SK-N-MC (cell line): ENCODE measurements around the gene NOXA1.

Source experiments
- DNase-seq: peaks from one replicate; pipeline ENCODE4 v3.0.0-alpha.2; 2011; ENCODE audit warnings: low read depth, low spot score
- H3K27ac ChIP-seq: fragments of 200-600 bp; sonication (generic); 2 replicates; pipeline ENCODE4 v1.5.1; 2016; ENCODE audit warnings: mixed run types
- H3K36me3 ChIP-seq: fragments of 200-600 bp; sonication (generic); 2 replicates; pipeline ENCODE4 v1.6.1; 2017; ENCODE audit warnings: antibody characterized with exemption, low read length, mixed read lengths; ENCODE audit not compliant: insufficient read depth
- H3K4me3 ChIP-seq: fragments of 200-600 bp; sonication (generic); 2 replicates; pipeline ENCODE4 v1.5.1; 2016
- H3K9ac ChIP-seq: fragments of 200-600 bp; sonication (generic); 2 replicates; pipeline ENCODE4 v1.8.0; 2017; ENCODE audit warnings: mixed run types, mixed read lengths; ENCODE audit not compliant: insufficient read length
- H3K9me3 ChIP-seq: fragments of 200-600 bp; sonication (generic); 2 replicates; pipeline ENCODE4 v1.6.1; 2017; ENCODE audit warnings: low read depth, mild to moderate bottlenecking, antibody characterized with exemption, low read length, moderate library complexity, mixed read lengths
- EZH2 ChIP-seq: fragments of 200-600 bp; sonication (generic); IDR thresholded peaks from one replicate; pipeline ENCODE4 v1.6.1; 2017; ENCODE audit warnings: antibody characterized with exemption
- FOXP2 ChIP-seq: optimal IDR thresholded peaks from 2 replicates; pipeline ENCODE3; 2011; ENCODE audit warnings: mild to moderate bottlenecking, moderate library complexity; ENCODE audit not compliant: insufficient read depth; ENCODE audit errors: extremely low read length, control extremely low read depth
- POLR2AphosphoS5 ChIP-seq: IDR thresholded peaks from 2 replicates; pipeline ENCODE4 v1.6.1; 2012; ENCODE audit warnings: mild to moderate bottlenecking, low read depth, low read length, borderline replicate concordance

Gene NOXA1

DNA sequence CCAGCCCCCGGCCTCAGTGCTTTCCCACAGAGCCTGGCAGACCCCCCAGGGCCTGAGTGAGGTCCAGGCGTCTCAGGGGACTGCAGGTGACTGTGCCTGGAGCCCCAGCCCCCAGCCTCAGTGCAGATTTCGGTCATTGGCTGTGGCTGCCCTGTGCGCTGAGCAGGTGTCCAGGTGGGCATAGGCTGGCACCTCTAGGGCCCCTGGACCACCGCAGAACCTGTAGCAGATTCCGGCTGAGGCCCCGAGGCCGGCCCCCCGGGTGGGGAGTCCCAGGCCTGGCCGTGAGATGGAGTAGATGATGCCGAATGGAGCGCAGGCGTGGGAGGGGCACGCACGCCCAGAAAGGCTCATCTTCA is 12.3 kb upstream of the NOXA1 start:
- DNase-seq, result no peak
- Histone ChIP-seq H3K4me3 (no peak overlapping the region), H3K27ac (no peak overlapping the region), H3K9me3 (no peaks in the 10 kb centered on the region), H3K36me3 (no peaks in the 10 kb centered on the region), H3K9ac (no peak overlapping the region)
- TF ChIP-seq POLR2AphosphoS5, result no peak
- no peak for TF ChIP-seq FOXP2
- TF ChIP-seq EZH2, result no peak

DNA sequence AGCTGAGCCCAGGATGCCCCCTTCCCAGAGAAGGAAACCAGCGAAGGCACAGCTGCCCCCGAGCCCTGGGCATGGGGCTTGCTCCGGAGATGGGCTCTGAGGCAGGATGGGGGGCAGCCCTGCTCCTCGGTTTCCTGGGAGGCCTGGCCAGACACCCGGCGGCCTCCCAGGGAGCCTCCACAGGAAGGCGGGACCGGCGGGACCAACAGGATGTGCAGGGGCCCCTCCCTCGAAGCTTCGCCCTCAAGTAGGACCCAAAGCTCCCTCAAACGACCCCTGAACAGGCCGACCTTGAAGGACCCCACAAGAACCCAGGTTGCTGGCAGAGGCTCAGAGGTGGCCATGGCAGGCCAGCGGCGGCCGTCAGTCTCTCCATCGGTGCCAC is 11.9 kb upstream of the NOXA1 start:
- TF ChIP-seq EZH2, result no peak
- TF ChIP-seq POLR2AphosphoS5, result no peak
- TF ChIP-seq FOXP2, result no peak
- DNase-seq, result no peak
- no peaks in the 10 kb centered on the region for H3K9me3 ChIP-seq
- no peak overlapping the region for H3K4me3 ChIP-seq
- H3K9ac ChIP-seq, result no peak overlapping the region
- H3K36me3 ChIP-seq, result no peaks in the 10 kb centered on the region
- H3K27ac ChIP-seq, result no peak overlapping the region

DNA sequence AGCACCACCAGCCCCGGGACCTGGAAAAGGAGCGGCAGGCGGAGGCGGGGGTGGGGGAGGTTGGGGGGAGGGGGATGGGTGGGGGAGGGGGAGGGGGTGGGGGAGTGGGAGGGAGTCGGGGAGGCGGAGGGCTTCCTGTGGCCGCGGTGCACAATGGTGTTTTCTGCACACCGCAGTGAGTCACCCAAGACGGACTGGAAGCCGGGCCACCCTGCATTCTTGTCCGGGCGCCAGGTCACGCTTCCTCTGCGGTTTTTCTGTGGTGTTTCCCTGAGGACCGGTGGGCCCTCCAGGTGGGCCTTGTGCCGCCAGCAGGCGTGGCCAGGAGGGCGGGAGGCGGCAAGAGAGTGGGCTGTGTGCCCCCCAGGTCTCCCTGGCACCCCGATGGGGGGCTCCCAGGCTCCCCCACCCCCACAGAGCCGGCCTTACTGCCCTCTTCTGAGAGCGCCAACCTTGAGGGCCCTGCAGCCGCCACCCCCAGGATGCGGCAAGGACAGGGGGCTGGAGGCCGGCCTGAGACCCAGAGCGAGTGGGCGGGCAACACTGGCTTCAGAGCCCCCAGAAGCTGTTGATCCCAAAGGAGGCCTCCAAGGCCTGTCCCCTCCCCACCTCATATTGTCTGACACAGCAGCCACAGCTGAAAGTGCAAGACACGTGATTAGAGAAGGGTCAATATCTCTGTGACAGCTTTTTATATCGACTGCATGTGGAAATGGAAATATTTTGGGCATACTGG is 11.4 kb upstream of the NOXA1 start:
- no peak for TF ChIP-seq EZH2
- no peak for TF ChIP-seq POLR2AphosphoS5
- no peak for TF ChIP-seq FOXP2
- Histone ChIP-seq H3K27ac (no peak overlapping the region), H3K9ac (no peak overlapping the region), H3K4me3 (no peak overlapping the region), H3K9me3 (no peaks in the 10 kb centered on the region), H3K36me3 (no peaks in the 10 kb centered on the region)
- DNase-seq, result no peak

DNA sequence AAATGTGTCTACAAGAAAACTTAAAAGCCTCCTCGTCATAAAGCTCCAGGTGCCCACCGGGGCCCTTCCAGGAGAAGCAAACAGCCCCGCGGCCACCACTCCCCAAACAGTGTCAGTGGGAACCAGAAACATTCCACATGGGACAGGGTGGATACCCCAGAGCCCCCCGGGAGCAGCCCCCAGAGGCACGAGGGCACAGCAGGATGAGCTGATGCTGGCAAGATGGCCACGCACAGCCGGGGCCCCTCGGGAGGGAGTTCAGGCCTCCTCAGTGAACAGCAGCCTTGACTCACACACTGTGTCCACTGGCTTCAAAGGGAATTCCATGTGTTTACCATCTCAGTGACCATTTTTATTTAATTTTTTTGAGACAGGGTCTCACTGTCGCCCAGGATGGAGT is 10.8 kb upstream of the NOXA1 start:
- Histone ChIP-seq H3K27ac (no peak overlapping the region), H3K36me3 (no peaks in the 10 kb centered on the region), H3K4me3 (no peak overlapping the region), H3K9me3 (no peaks in the 10 kb centered on the region), H3K9ac (no peak overlapping the region)
- no peak for DNase-seq
- TF ChIP-seq FOXP2, result no peak
- TF ChIP-seq POLR2AphosphoS5, result no peak
- no peak for TF ChIP-seq EZH2

DNA sequence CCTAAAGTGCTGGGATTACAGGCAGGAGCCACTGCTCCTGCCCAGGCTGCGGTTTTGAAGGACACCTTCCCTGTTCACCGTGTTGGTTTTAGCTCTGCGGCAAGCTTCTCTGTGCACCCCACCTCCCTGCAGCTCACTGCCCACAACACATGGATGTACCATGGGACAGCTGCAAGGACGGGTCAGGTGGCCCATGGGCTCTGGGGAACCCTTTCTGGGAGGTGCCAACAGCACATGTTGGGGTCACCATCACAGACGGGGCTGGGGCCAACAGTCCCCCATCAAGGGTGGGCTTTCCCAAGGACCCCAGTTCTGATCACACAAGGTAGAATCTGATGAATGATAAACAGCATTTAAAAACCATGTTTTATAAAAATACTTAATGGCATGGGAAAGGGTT is 7.7 kb upstream of the NOXA1 start:
- TF ChIP-seq EZH2, result no peak
- TF ChIP-seq FOXP2, result no peak
- TF ChIP-seq POLR2AphosphoS5, result no peak
- no peak overlapping the region for H3K9ac ChIP-seq
- H3K9me3 ChIP-seq, result no peaks in the 10 kb centered on the region
- H3K27ac ChIP-seq, result no peak overlapping the region
- no peak for DNase-seq
- no peak overlapping the region for H3K4me3 ChIP-seq
- no peaks in the 10 kb centered on the region for H3K36me3 ChIP-seq

DNA sequence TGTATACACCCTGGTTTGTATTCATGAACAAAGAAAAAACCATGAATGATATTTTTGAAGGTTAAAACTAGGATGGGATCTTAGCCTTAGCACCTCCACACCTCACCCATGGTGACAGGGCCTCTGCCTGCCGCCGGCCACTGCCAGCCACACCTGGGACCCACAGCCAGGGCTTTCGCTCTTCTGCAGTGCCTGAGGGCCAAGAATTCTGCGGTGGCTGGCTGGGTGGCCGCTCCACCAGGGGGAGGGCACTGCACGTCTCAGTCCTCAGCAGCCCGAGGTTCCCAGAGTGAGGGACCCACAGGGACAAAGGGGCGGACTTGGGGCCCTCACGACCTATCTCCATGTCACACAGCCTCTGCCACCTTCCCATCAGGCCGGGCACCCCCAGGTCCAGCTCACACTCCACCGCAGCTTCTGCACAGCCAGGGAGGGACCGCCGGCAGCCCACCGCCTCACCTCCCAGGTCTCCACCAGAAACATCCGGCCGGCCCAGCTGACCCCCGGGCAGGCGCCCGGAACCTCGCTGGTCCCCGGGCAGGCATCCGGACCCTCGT is 7.1 kb upstream of the NOXA1 start:
- H3K9ac ChIP-seq, result no peak overlapping the region

DNA sequence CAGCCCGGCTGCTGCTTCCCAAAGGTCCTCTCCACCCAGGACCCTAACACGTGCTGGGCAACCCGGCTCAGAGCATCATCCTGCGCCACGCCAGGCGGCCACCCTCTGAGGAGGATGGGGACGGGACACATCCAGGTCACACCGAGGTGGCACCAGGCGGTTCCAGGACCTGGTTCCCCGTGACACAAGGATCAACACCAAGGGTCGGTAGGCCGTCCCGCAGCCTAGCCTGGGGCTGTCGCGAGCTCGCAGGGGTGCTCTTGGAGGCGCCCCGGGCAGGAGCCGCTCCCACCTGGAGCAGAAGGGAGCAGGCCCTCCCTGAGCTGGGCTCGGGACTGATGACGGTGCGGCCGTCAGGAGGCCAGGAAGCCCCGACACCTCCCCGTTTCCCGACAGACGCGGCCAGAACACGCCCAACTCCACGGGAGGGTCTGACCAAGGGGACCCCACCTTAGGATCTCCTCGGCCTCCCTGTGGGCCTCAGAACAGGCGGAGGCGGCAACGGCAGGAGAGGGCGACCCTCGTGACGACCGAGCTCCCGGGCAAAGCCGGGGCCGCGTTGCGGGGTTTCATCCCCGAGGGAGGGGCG is 6.5 kb upstream of the NOXA1 start:
- no peaks in the 10 kb centered on the region for H3K36me3 ChIP-seq
- H3K9me3 ChIP-seq, result no peaks in the 10 kb centered on the region
- no peak overlapping the region for H3K27ac ChIP-seq
- H3K9ac ChIP-seq, result no peak overlapping the region
- no peak overlapping the region for H3K4me3 ChIP-seq
- no peak for TF ChIP-seq EZH2
- TF ChIP-seq FOXP2, result no peak
- no peak for DNase-seq

More for the DNA sequence above, 7.1 kb upstream of the NOXA1 start:
- Histone ChIP-seq H3K9me3 (no peaks in the 10 kb centered on the region), H3K4me3 (no peak overlapping the region), H3K36me3 (no peaks in the 10 kb centered on the region), H3K27ac (no peak overlapping the region)
- no peak for TF ChIP-seq EZH2
- no peak for TF ChIP-seq FOXP2
- no peak for TF ChIP-seq POLR2AphosphoS5
- DNase-seq, result no peak

DNA sequence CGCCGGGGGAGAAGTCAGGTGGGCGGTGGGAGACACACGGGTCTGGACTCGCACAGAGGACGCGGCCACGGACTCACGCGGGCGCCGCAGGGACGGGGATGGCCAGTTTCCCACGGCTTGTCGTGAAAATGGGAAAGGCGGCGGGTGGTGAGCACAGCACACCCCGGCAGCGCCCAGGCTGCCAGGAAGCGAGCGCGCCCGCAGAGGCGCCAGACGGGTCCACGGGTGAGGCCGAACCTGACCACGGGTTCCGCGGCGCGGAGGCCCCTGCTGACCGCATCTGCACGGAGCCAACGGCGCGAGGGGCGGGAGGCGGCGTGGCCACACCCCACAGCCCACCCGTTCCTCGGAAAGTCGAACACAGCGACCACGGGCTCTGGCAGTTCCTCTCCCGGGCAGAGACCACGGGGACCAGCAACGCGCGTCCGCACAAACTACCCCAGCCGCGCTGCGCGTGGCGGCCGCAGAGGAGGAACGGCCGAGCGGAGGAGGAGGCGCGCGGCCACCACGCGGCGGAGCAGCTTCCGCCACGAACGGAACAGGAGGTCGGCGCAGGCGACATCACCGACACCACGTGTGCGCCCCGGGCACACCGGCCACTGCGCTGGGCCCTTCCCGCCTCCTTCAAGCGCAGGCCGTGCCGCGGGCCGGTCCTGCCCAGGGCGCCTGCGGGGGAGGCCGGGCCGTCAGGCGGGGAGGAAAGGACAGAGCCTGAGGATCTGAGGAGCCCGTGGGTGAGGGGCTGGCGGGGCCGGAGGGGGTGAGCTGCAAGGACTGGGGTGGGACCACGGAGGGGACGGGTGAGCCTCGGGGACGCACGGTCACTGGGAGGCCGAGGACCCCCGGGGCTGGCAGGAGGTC is 5.8 kb upstream of the NOXA1 start:
- Histone ChIP-seq H3K36me3 (no peaks in the 10 kb centered on the region), H3K9ac (no peak overlapping the region), H3K4me3 (no peak overlapping the region), H3K27ac (no peak overlapping the region), H3K9me3 (no peaks in the 10 kb centered on the region)
- DNase-seq, result no peak
- TF ChIP-seq EZH2, result no peak
- no peak for TF ChIP-seq FOXP2
- no peak for TF ChIP-seq POLR2AphosphoS5
